Left ventricle myocardium inferior (tissue), 1 donor: Measurements from ENCODE around the gene APBA1. TPM values are rescaled to one million over a fixed set of nuclear protein-coding genes. Genes with fewer than 3 reads are reported as not detected.

Source experiments
- DNase-seq: peaks from one replicate; pipeline ENCODE4 v3.0.0-alpha.2; 2020
- H3K27ac ChIP-seq: fragments of 200-600 bp; replicated peaks from 2 replicates; pipeline ENCODE4 v1.8.0; 2021
- H3K27me3 ChIP-seq: fragments of 200-600 bp; 2 replicates; pipeline ENCODE4 v1.8.0; 2021; ENCODE audit warnings: low read depth
- H3K36me3 ChIP-seq: fragments of 200-600 bp; 2 replicates; pipeline ENCODE4 v1.8.0; 2021
- H3K4me1 ChIP-seq: fragments of 200-600 bp; 2 replicates; pipeline ENCODE4 v1.8.0; 2021
- H3K4me3 ChIP-seq: fragments of 200-600 bp; 2 replicates; pipeline ENCODE4 v1.8.0; 2021; ENCODE audit warnings: mild to moderate bottlenecking, moderate library complexity
- H3K9me3 ChIP-seq: fragments of 200-600 bp; replicated peaks from 2 replicates; pipeline ENCODE4 v1.8.0; 2021
- intact Hi-C: fragments of 100-400 bp; cut with micrococcal nuclease; formaldehyde crosslinking; loops from one replicate; pipeline ENCODE4 v1.11.0; 2022
- total RNA-seq: library from RNA; stranded (reverse); fragmentation: NEBNext Ultra II Directional; extraction: Animal tissue kit (Norgen Biotek cat#: 25700); gene quantifications from one replicate; pipeline ENCODE4 v1.2.1, GENCODE V29; 2021
- TF ChIP-seq, protein P1 (sequence below): fragments of 200-600 bp; IDR thresholded peaks from 2 replicates; pipeline ENCODE4 v1.8.0; 2021; ENCODE audit warnings: antibody characterized with exemption, mild to moderate bottlenecking, borderline replicate concordance
- donor health status: DM: no; HTN: yes; CAD: no; lungs with severe emphysema.

APBA1 gene
- total RNA-seq, 1 donor from 2014 or later = 3.0 TPM

DNA sequence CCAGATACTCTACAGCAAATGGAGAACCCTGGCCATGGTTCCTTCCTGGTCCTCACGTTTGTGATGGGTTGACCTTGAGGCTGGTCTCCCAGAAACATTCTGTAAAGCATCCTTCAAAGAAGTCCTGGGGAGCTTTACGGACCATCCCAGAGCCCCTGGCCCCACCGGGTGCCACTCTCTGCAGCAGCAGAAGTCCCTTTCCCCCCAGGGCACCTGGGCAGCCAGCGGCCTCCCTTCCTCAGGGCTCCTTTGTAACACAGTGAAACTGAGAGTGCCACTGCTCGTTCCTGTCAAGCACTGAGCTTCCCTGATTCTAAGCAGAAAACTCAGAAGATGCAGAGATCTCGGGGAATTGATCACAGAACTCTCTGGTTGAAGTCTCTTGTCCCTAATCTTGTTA is 242.9 kb downstream of the APBA1 start:
- H3K9me3 ChIP-seq = no peaks in the 10 kb centered on the region

DNA sequence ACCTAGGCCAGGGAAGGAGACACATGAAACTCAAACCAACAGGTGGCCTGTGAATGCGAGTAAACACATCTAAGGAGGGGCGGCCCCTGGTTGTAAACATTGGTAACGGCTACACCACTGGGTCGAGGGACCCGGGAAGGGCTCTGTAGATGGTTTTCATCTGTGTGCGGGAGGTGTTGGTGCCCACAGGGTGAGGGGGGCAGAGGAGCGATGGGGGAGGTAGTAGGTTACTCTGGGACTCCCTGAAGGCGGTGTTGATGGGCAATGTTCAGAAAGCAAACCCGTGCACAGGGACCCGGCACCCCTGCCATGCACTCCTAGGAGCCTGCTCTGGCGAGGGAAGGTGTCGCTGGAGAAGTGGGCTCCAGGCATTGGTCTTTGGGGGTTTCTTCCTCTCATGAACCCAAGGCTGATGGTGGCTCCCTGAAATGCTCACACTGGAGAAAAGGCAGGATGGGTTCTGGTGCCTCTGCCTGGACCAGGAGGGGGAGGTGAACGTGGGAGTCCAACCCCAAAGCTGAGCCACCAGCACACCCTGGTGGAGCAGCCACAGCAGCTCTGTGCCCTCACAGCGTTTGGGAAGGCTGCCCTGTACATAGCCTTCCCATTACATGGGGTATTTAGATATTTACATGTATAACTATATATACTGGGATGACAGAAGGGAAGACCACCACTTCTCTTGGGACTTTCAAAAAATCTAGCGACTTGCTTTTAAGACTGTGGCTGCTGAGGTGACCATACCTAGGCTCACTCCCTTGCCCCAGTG is 244.0 kb downstream of the APBA1 start:
- Histone ChIP-seq H3K36me3 (no peaks in the 10 kb centered on the region), H3K27me3 (no peaks in the 10 kb centered on the region), H3K9me3 (no peaks in the 10 kb centered on the region), H3K4me1 (no peaks in the 10 kb centered on the region), H3K4me3 (no peak overlapping the region), H3K27ac (no peak overlapping the region)
- no peak for DNase-seq
- intact Hi-C loops = loop anchor here (10.0 kb wide), 1 partner anchor 457 kb away; no protein-coding TSS in a partner anchor
- TF ChIP-seq, protein P1, sequence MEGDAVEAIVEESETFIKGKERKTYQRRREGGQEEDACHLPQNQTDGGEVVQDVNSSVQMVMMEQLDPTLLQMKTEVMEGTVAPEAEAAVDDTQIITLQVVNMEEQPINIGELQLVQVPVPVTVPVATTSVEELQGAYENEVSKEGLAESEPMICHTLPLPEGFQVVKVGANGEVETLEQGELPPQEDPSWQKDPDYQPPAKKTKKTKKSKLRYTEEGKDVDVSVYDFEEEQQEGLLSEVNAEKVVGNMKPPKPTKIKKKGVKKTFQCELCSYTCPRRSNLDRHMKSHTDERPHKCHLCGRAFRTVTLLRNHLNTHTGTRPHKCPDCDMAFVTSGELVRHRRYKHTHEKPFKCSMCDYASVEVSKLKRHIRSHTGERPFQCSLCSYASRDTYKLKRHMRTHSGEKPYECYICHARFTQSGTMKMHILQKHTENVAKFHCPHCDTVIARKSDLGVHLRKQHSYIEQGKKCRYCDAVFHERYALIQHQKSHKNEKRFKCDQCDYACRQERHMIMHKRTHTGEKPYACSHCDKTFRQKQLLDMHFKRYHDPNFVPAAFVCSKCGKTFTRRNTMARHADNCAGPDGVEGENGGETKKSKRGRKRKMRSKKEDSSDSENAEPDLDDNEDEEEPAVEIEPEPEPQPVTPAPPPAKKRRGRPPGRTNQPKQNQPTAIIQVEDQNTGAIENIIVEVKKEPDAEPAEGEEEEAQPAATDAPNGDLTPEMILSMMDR = no peak

More for the DNA sequence above, 242.9 kb downstream of the APBA1 start:
- no peaks in the 10 kb centered on the region for H3K36me3 ChIP-seq
- H3K4me1 ChIP-seq = no peaks in the 10 kb centered on the region
- no peaks in the 10 kb centered on the region for H3K27me3 ChIP-seq
- TF ChIP-seq, protein P1 = no peak
- H3K4me3 ChIP-seq = no peak overlapping the region
- no peak for DNase-seq
- H3K27ac ChIP-seq = no peak overlapping the region
- intact Hi-C loops = loop anchor here (10.0 kb wide), 1 partner anchor 456 kb away; no protein-coding TSS in a partner anchor

DNA sequence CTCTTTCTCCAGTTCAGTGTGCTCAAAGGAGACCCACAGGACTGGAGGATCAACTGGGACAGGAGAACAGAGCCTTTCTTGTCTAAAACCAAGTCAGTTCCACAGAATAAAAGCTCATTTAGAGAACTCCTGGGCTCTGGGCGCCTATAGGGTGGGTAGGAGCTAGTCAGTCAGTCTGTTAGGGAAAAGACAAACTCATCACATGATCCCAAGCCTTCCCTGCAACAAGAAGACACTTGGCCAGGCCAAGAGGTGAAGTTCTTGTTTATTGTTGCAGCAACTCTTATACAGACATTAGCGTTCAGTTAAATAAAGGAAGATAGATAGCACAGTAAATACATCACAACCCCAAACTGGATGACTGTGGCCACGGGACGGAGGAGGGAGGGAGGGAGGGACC is 244.9 kb downstream of the APBA1 start:
- Histone ChIP-seq H3K27me3 (no peaks in the 10 kb centered on the region), H3K4me1 (no peaks in the 10 kb centered on the region), H3K4me3 (no peak overlapping the region), H3K9me3 (no peaks in the 10 kb centered on the region), H3K36me3 (no peaks in the 10 kb centered on the region), H3K27ac (no peak overlapping the region)
- intact Hi-C loops = loop anchor here (10.0 kb wide), 1 partner anchor 458 kb away; no protein-coding TSS in a partner anchor
- no peak for DNase-seq
- TF ChIP-seq, protein P1 = no peak

DNA sequence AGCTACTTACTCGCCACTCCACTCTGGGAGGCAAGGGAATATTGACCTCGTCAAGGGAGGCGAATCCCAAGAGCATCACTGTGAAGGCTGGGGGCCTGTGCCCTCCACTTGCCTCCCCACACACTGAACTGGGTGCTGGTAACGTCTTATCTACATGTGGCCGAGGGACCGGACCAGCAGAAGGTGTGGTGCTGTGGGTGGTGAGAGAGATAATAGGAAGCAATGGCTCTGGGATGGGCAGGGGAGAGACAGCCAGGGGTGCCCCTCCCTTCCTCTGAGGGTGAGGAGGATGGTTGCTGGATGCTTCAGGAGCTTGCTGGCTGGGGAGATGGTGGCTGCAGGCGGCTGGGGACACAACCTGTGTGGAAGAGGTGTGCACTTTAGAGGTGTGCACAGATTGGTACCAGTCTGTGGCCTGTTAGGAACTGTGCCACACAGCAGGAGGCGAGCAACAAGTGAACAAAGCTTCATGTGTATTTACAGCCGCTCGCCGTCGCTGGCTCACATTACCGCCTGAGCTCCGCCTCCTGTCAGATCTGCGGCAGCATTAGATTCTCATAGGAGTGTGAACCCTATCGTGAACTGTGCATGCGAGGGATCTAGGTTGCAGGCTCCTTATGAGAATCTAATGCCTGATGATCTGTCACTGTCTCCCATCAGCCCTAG is 246.9 kb downstream of the APBA1 start:
- H3K9me3 ChIP-seq = no peaks in the 10 kb centered on the region
- intact Hi-C loops = loop anchor here (10.0 kb wide), 1 partner anchor 460 kb away; no protein-coding TSS in a partner anchor
- H3K27ac ChIP-seq = no peak overlapping the region
- no peaks in the 10 kb centered on the region for H3K4me1 ChIP-seq
- peaks cover 9% of the 10 kb centered on the region for H3K27me3 ChIP-seq
- DNase-seq = no peak
- H3K4me3 ChIP-seq = no peak overlapping the region
- TF ChIP-seq, protein P1 = no peak
- H3K36me3 ChIP-seq = no peaks in the 10 kb centered on the region

DNA sequence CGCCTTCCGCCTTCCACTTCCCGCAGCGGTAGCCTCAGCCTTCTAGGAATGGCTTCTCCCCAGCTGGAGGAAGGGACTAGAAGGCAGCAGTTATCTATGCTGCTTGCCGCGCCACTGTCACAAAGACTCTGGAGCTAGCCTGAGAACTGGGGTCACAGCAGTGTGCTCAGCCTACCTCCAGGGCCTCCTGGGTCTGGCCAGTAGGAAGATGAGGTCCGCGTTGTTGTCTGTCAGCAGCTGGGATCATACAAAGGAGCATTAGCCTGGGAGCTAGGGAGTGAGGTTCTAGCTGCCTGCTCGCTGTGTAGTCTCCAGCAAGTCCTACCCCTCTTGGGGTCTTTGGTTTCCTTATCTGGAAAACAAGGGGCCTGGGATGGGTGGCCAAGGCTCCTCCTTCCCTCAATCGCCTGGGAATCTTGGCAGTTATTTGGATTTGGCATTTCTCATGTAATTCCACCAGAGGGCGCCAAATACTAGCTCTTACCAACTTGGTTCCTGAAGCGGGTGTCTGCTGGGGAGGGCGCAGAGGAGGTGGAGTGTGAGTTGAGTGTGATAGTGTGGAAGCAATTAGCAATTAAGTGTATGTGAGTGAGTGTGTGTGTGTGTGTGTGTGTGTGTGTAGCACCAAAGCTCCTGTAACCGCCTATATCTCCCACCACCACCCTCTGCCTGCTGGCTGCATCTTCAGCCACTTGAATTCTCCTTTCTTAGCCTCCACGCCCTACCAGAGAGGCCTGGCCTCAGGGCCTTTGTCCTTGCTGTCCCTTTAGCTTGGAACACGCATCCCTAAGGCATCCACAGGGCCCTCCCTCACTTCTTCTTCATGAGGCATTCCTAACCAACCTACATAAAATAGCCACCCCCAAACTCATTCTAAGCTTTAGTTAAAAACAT is 250.0 kb downstream of the APBA1 start:
- Histone ChIP-seq H3K4me1 (no peaks in the 10 kb centered on the region), H3K9me3 (no peaks in the 10 kb centered on the region), H3K27me3 (peaks cover 9% of the 10 kb centered on the region), H3K4me3 (no peak overlapping the region), H3K27ac (no peak overlapping the region), H3K36me3 (no peaks in the 10 kb centered on the region)
- no peak for DNase-seq
- TF ChIP-seq, protein P1 = peak; percentile 82
- intact Hi-C loops = loop anchor here (2.0 to 10.0 kb wide), 2 partner anchors 127 to 463 kb away; no protein-coding TSS in a partner anchor
